NCI-H2196 treated with DMSO at 0.1 percent for 48 hours (cell line): Measurements from ENCODE around the gene PRDM15.

Source experiments
- DNase-seq: peaks from one replicate; lab custom pipeline; 2025; ENCODE audit not compliant: unreplicated experiment; lab: John Stamatoyannopoulos, UW

Gene PRDM15

GRCh38 chr21:41784456-41785102 is 94.6 kb downstream of the PRDM15 start:
- no peak for DNase-seq

DNA sequence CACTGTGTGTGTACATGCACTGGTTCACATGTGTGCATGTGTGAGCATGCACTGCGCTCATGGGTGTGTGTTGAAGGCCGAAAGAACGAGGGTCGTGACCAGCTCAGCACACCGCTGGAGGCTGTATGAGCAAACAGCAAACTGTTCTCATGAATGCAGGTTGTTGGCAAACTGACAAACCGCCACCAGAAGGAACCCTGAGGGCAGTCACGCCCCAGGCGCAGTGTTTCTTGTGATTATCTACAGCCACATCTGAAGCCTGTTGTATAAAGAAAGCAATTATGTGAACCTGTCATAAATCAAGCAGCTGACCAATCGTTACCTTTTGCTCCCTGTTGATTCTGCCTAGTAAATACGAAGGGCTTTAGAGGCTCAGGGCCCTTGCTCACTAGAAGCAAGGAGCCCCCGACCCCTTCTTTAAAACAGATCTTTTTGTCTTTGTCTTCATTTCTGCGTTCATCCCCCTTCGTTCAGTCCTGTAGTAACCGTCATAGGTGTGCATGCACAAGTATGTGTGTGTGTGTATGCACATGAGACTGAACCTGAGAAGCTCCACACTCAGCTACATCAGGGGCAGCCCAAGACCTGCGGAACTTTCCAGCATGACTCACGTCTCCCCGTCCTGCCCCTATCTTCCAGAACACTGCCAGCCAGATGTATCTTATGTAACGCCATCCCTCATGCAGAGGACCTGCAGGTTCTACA is 95.5 kb downstream of the PRDM15 start:
- no peak for DNase-seq

DNA sequence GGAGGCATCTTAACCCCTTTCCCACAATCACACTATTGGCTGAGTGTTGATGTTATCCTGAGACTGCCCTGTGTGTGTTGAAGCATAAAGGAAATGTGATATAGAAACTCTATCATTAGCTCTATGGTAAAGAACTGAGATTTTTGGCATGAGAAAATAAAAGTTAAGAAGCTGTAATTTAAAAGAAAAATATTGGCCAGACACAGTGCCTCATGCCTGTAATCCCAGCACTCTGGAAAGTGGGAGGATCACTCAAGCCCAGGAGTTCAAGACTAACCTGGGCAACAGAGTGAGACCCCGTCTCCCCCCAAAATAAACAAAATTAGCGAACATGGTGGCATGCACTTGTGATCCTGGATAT is 98.1 kb downstream of the PRDM15 start:
- DNase-seq = no peak

GRCh38 chr21:41780337-41781049 is 98.7 kb downstream of the PRDM15 start:
- DNase-seq = no peak

GRCh38 chr21:41779659-41780058 is 99.5 kb downstream of the PRDM15 start:
- no peak for DNase-seq

- no peak for DNase-seq
Observed at GRCh38 chr21:41778930-41779600, 100.1 kb downstream of the PRDM15 start.

GRCh38 chr21:41777951-41778815 is 101.0 kb downstream of the PRDM15 start:
- DNase-seq = peak; percentile 24

DNA sequence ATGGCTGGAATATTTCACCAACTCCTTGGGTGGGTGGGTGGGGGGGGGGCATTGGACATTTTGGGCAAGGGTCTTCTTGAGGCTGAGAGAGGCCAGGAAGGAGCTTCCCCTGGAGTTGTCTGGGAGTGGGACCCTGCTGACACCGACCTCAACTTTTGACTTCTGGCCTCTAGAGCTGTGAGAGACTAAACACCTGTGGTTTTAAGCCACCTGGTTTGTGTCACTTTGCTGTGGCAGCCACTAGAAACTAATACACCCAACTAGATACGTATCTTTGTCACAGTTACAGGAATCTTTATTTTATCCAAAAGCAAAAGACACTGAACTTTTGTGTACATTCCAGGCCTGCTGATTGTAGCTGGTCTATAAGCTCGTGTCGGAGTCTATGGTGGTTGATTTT is 102.4 kb downstream of the PRDM15 start:
- no peak for DNase-seq

DNA sequence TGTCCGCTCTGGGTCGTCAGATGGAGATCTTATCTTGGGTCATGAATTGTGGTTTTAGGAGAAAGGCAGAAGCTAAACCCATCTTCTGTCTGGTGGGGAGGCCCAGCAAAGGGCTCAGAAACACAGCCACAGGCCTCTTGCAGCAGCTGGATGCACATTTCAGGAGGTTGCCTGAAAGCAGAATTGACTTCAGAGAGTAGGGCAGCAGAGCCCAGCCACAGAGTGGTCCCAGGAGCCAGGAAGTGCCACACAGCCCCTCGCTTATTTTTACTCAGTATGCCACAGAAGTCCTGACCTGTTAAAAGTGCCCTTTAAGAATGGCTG is 104.0 kb downstream of the PRDM15 start:
- DNase-seq = no peak

- DNase-seq = peak; percentile 60
Observed at GRCh38 chr21:41774467-41775148, 104.5 kb downstream of the PRDM15 start.

DNA sequence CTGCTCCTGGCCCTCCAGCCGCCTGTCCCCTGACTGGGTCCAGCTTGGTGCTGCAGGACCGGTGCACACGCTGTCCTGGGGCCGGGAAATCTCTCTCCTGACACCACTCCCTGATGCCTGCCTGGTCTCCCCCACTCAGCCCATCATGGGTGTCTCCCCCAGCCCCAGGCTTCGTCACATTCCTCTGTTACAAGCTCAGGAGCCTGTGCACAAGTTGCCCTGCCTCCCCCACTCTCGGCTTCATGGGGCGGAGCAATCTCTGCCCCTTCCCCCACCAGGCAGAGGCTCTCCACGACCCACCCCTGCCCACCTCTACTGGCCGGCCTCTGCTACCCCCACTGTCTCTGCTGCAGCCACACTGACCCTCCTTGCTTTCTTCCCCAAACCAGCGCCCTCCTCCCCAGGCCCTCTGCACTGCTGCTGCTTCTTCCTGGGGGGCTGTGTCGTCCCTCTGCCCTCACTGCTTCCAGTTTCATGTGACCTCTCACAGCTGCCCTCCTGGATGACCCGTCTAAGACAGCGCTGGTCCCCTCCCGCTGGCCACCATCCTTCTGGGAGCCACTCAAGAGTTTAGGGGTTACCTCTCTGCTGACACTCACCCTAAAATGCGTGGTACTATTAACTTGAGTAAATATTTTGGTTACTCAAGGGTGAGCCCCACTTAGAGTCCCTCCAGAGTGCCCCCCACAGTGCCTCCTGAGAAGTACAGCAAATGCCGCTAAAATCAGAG is 106.6 kb downstream of the PRDM15 start:
- DNase-seq = no peak

DNA sequence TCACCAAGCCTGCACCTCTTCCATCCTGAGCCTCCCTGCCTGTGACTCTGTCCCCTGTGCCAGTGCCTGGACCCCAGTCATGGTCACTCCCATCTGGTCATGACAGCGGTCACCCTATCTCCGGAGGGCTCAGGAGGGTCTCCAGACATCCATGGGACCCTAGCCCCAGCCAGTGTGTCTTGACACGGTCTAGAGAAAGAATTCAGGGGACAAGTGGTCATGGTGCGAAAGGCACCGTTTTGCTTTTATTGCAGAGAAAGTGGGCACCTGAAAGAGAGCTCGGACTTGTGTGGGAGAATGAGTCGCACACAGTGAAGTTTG is 107.6 kb downstream of the PRDM15 start:
- DNase-seq = no peak

- DNase-seq = no peak
Observed at GRCh38 chr21:41770901-41771624, 108.1 kb downstream of the PRDM15 start.

- DNase-seq = no peak
Observed at GRCh38 chr21:41769933-41770332, 109.2 kb downstream of the PRDM15 start.

GRCh38 chr21:41769521-41769920 is 109.6 kb downstream of the PRDM15 start:
- DNase-seq = no peak

GRCh38 chr21:41769111-41769510 is 110.0 kb downstream of the PRDM15 start:
- no peak for DNase-seq

GRCh38 chr21:41768437-41769042 is 110.6 kb downstream of the PRDM15 start:
- DNase-seq = peak; percentile 45

DNA sequence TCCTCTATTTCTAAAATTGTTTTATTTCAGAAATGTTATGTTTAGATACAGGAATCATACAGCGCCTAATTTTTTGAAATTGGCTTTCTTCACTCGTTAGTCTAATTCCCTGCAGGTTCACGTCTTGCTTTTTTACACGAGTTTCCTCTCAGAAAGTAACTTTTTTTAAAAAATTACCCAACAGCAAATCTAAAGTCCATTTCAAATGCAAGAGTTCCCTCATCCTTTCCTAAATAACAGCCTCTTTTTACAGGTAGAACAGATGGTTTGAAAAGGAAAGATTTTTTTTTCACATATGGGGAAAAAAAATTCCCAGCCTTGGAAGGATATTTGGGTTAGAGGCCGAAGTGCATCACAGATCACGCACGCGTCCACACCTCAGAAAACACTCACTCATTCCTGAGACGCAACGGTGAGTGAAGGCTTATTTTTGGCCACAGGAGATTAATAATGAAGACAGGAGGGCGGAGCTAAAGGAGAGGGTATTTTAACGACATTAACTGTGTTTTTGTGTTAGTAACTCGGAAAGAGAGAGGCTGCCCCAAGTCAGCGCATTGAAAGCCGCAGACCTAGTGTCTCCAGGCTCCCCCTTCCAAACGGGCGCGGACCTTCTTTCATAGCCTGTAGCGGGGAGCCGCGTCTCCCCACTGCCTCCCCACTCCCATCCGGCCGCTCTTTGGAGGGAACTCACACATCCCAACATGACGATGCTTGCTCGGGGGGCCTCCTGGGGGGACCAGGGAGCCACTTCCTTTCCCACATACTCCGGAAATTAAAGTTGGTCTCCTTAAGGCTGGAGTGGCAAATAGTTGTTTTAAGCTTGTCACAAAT is 111.3 kb downstream of the PRDM15 start:
- no peak for DNase-seq
